CMK (cell line): Measurements from ENCODE around the gene XYLT1.

Experiments
- DNase-seq: peaks from one replicate; pipeline ENCODE4 v3.0.0-alpha.2; 2010; ENCODE audit warnings: low read depth

The XYLT1 gene

DNA sequence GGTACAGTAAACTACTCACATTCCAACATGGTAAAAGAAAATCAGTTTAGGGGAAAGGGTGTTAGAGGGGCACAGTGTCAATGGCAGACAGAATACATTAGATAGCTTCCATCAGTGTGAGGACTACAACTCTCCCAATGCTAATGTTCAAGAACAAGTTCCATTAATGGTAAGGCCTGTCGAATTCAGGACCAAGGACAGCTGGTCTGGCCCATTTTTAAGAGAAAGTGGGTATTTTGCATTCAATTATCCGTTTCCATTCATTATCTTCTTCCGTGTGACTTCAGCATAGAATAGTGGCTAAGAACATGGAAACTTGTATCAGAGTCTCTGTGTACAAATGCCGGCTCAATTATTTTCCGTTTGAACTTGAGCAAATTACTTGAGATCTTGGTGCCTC lies 98.4 kb downstream of the XYLT1 start:
- DNase-seq, result no peak

DNA sequence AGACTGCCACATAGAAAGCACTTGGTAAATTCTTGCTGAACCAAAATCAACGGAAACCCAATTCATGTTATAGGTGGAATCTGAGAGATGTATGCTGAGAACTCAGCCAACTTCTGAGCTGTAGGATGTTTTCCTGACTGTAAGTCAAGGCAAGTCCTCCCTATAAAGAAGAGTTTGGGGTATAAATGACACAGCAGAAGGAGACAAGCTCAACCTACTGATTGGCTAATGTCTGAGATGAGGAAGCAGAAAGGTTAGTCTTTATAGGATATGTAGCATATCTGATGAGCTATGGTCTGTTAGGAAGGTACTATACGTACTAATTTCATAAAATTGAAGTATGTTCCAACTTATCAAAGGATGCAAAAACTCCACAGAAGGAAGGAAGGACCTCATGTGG lies 99.5 kb downstream of the XYLT1 start:
- no peak for DNase-seq

- no peak for DNase-seq
Measured at GRCh38 chr16:17370731-17371285, 100.0 kb downstream of the XYLT1 start.

GRCh38 chr16:17370223-17370707 lies 100.5 kb downstream of the XYLT1 start:
- no peak for DNase-seq

DNA sequence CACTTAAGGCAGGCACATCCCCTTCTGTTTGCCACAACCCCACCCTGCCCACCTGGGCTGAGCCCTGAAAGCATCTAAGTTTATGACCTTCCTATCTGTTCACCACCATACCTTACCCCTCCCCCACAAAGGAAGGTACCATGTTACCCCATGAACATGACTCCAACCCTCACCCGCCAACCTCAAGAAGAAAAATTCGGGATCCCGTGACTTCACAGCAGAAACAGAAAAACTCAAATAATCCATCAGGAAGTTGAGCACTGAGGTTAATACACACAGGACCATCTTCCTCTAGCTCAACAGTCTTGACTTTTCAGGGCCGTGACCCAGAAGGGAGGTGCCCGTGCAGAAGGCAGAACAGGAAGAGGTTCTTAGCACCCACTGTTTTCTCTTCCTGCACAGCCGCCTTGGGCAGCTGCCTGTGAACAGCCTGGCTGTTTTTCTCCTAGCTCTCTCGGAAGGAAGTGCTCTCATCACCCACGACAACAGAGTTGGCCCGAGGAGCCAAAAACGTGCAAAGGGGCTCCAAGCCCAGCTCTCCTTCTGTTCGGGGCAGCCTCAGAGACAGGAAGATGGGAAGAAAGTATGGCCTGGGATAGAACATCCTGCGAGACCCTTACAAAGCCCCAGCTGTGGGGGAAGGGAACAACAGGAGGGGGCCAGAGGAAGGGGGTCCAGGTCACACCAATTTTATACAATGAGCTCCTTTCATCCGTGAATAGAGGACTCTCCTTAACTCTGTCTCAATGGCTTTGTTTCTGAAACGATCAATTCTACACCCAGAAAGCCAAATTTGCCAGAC lies 101.1 kb downstream of the XYLT1 start:
- DNase-seq, result peak; percentile 80

DNA sequence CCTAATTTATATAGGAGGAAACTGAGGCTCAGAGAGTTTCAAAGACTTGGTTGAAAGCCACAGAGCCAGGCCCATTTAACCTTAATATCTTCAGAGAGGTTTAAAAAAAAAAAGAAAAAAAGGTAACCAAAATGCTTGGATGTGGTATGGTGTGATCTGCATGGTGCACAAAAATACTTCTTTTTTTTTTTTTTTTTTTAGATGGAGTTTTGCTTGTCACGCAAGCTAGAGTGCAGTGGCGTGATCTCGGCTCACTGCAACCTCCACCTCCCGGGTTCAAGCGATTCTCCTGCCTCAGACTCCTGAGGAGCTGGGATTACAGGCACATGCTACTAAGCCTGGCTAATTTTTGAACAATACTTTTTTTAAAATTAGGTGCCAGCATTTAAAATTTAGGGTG lies 101.8 kb downstream of the XYLT1 start:
- DNase-seq, result no peak

DNA sequence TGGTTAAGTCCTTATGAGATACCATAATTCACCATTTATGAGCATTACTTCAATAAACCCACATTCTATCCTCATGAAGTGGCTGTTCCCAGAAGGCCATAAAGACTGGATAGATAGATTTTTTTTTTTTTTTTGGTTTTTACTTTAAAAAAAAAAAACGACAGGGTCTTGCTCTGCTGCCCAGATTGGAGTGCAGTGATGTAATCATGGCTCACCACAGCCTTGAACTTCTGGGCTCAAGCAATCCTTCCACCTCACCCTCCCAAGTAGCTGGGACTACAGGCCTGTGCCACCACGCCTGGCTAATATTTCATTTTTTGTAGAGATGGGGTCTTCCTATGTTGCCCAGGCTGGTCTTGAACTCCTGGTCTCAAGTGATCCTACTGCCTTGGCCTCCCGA lies 102.3 kb downstream of the XYLT1 start:
- DNase-seq, result no peak

GRCh38 chr16:17367923-17368322 lies 102.8 kb downstream of the XYLT1 start:
- DNase-seq, result no peak

GRCh38 chr16:17367036-17367435 lies 103.7 kb downstream of the XYLT1 start:
- DNase-seq, result no peak

DNA sequence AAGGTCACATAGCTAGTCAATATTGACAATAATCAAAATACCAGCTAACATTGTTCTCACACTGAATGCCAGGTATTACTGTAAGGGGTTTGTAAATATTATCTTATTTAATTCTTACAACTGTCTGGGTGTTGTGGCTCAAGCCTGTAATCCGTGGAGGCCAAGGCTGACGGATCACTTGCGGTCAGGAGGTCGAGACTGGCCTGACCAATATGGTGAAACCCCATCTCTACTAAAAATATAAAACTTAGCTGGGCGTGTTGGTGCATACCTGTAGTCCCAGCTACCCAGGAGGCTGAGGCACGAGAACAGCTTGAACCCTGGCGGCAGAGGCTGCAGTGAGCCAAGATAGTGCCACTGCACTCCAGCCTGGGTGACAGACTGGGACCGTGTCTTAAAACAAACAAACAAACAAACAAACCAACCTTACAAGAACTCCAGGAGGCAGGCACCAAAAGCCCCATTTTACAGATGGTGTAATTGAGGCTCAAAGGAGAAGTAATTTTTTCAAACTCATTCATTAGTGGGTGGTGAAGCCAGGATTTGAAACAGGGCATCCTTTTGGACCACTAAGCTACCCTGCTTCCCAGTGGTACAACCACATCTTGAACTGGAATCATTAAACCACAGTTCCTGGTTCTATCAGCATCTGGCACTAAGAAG lies 104.3 kb downstream of the XYLT1 start:
- no peak for DNase-seq

DNA sequence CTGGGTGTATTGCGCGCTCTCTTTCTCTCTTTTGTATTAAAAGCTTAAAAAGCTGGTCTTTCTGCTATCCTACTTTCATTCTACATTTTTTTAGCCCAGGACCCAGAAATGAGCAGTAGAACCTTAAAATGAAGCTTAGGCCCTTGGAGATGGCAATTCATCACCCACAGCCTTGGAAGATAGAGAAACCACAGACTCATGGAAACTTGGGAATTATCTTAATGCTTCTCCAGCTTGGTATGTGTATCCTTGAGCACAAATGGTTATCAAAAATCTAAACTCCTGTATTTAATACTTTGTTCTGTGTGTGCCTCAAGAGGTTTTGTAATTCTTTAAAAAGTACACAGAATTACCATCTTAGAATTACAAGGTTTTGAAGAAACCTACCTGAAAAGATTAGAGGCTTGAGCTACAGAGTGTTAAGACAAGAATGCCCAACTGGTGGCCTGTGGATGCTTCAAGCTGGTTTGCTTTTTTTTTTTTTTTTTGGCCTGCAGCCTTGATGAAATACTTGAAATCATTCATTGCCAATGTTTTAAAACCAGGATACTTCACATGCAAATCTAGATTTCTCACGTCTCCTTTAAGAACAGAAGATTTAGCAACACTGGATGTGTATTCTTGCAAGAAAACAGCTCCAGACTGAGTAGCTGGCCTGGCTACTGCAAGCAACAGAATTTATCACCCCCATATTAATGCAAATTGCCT lies 105.0 kb downstream of the XYLT1 start:
- DNase-seq, result no peak

DNA sequence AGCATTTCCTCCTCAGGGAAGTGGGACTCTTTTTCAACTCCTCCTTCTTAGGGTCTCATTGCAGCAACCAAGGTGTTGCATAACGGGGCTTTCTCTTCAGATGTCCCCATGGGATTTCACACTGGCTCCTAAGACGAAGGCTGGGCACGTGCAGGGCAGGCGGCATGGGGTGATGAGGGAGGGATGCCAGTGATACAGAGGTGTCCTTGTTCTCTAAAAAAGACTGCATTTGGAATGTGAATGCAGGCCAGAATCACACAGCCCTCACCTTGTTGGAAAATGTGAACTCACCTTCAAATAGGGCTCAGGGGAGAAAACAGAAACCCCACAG lies 105.6 kb downstream of the XYLT1 start:
- DNase-seq, result no peak

DNA sequence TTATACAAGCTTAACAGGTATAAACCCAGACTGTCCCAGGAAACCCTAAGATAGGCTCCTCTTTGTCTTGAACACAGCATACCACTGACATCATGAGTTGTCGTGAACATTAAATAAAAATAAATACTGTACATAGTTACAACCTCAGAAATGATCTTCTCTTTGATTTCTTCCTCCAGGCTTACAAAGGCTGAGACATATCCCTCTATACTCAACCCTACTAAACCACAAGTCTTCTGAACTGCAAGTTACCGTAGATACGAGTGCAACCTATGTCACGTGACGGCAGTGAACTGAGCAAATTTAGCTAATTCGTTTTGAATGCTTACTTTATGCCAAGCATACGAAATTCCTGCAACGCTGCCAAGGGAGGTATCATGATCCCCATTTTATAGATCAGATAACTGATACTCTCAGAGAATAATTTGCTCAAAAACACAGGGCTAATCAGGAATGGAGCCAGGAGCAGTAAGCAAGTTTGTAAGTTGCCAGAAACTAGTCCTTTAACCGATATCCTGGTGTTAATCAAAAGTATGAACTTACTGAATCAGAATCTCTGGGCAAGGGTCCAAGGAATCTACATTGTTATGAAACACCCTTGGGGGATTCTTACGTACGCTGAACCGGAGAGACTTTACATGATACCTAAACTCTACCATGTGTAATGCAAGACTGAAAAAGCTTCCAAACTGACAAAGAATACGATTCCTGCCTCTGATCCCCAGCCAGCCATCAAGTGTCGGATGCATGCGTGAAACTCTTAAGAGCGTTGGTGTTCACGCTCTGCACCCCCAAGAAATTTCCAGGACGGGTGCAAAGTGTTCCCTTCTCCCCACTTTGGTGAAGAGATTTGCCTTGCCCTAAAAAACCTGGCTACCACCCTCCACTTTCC lies 106.2 kb downstream of the XYLT1 start:
- DNase-seq, result no peak

GRCh38 chr16:17362946-17363345 lies 107.8 kb downstream of the XYLT1 start:
- DNase-seq, result no peak

DNA sequence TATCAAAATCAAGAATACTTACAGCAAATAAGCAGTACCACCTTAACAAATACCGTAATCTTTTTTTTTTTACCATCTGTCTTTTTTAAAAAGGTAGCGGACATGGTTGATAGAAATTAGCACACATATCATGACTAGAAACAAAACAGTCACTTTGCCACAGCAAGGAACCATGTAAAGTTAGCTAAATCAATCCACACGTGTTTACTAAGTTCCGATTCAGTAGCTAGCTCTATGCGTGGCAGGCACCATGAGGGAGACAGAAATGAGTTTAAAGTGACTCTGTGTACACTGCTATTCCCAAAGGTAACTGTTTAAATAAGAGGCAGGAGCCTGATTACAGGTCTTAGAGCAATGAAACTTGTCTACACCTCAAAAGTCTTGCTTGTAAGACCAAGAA lies 108.6 kb downstream of the XYLT1 start:
- no peak for DNase-seq

DNA sequence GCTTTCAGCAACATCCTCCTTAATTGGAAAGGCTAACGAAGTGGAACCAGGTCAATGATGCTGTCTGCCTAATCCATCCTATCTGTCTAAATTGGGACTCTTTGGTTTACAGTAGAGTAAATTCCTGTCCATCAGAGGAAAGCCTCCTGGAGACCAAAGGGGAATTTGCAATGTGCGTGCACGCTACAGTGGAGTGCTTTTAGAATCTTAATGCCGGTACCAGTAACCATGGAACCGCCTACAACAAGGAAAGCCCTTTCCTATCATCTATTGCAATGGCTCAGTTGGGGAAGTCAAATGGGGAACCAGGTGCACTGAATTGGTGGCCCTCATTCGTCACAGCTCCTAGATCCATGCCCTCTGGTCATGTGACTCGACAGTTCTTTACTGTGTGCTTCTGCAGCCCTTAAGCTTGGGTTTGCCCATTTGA lies 110.1 kb downstream of the XYLT1 start:
- no peak for DNase-seq

GRCh38 chr16:17359788-17360390 lies 110.9 kb downstream of the XYLT1 start:
- no peak for DNase-seq

GRCh38 chr16:17358846-17359245 lies 111.9 kb downstream of the XYLT1 start:
- DNase-seq, result no peak

DNA sequence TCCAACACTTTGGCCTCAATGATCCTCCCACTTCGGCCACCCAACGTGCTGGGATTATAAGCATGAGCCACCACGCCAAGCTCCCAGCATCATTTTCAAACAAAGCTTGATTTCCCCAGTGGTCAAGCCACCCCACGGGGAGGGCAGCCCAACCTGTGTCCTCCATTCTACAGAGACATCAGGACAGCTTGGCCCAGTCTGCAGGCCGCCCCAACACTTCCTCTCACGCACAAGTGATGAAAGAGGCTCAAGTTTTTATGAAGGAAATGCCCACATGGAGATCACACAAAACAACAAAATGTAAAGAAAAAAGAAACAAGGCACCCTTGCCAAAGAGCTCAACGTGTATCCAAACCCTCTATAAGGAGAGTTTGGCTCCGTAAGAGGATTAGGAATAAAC lies 112.4 kb downstream of the XYLT1 start:
- no peak for DNase-seq

DNA sequence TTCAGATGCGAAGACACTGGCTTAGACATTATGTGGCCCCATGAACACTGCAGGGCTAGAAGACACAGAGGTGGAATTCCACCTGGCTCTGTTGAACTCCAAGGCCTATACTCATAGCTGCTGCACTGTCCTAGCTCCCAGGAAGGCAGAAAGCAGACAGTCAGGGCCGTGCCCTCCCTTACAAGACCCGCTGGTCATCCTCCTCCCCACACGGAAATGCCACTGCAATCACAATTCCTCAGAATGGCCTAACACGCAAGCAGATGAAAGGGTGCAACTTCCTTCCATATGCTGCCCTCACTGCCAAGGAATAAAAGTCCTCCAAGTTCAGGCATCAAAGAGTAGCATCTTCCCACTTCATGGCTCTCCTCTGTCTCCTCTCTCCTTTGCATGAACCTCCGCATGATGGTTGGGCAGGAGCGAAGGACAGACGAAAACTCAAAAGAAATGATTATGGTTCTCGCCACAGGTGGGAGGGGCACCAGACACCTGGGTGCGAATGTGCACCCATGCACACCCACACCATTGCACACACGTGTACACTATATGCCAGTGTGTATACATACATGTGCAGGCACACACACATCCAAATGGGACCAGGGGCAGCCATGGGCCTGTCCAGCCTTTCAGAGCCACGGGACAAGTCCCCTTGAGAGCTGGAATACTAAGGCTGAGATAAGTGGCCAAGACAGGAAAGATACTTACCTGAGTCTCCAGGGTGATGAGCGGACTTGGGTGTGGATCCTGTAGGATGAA lies 113.3 kb downstream of the XYLT1 start:
- DNase-seq, result no peak
